Esophagus squamous epithelium (tissue), 4 donors: ENCODE data around the gene ANO2.

Experiments
- POLR2A ChIP-seq, 4 donors: fragments of 450-650 bp; IDR thresholded peaks; one replicate each; pipeline ENCODE4 v1.6.1; 2017; ENCODE audit warnings: antibody characterized with exemption in 4 of 4, mild to moderate bottlenecking in 4 of 4, moderate library complexity in 3 of 4
- TF ChIP-seq, protein P1 (sequence below), 6 experiments: fragments of 450-650 bp in 4 of 6; fragments of 200-600 bp in 2 of 6; sonication (generic) in 2 of 6; IDR thresholded peaks; one replicate each; pipeline ENCODE4 v1.5.1; 2016 to 2019; ENCODE audit warnings: antibody characterized with exemption in 6 of 6, mild to moderate bottlenecking in 4 of 6, moderate library complexity in 4 of 6

- TF ChIP-seq, protein P1, sequence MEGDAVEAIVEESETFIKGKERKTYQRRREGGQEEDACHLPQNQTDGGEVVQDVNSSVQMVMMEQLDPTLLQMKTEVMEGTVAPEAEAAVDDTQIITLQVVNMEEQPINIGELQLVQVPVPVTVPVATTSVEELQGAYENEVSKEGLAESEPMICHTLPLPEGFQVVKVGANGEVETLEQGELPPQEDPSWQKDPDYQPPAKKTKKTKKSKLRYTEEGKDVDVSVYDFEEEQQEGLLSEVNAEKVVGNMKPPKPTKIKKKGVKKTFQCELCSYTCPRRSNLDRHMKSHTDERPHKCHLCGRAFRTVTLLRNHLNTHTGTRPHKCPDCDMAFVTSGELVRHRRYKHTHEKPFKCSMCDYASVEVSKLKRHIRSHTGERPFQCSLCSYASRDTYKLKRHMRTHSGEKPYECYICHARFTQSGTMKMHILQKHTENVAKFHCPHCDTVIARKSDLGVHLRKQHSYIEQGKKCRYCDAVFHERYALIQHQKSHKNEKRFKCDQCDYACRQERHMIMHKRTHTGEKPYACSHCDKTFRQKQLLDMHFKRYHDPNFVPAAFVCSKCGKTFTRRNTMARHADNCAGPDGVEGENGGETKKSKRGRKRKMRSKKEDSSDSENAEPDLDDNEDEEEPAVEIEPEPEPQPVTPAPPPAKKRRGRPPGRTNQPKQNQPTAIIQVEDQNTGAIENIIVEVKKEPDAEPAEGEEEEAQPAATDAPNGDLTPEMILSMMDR (IDR thresholded peaks at IDR 0.05), result no peak
- no peak for TF ChIP-seq POLR2A (IDR thresholded peaks at IDR 0.05)
These were observed 28.2 kb downstream of the ANO2 start for GRCh38 chr12:5916785-5917290.
